Neuronal stem cell (in vitro differentiated cells): ENCODE data around the gene XPO6.

Experiments
- DNase-seq: peaks from one replicate; pipeline ENCODE4 v3.0.0-alpha.2; 2013; ENCODE audit warnings: low spot score
- H2AFZ ChIP-seq: one replicate; pipeline ENCODE4 v1.6.1; 2013; ENCODE audit warnings: mild to moderate bottlenecking, low read length, inconsistent platforms
- H2AK5ac ChIP-seq: 2 replicates; pipeline ENCODE4 v1.6.1; 2013; ENCODE audit warnings: low read depth, mild to moderate bottlenecking, inconsistent platforms, low read length, moderate library complexity, mixed read lengths
- H2BK120ac ChIP-seq: 2 replicates; pipeline ENCODE4 v1.6.1; 2013; ENCODE audit warnings: low read depth, mild to moderate bottlenecking, inconsistent platforms, low read length, moderate library complexity, mixed read lengths
- H2BK12ac ChIP-seq: one replicate; pipeline ENCODE4 v1.6.1; 2013; ENCODE audit warnings: low read length, inconsistent platforms
- H2BK15ac ChIP-seq: 2 replicates; pipeline ENCODE4 v1.6.1; 2013; ENCODE audit warnings: mild to moderate bottlenecking, low read length, inconsistent platforms, mixed read lengths
- H2BK5ac ChIP-seq: one replicate; pipeline ENCODE4 v1.6.1; 2013; ENCODE audit warnings: inconsistent platforms, mild to moderate bottlenecking, low read length, moderate library complexity
- H3K14ac ChIP-seq: one replicate; pipeline ENCODE4 v1.6.1; 2013; ENCODE audit warnings: low read length, inconsistent platforms
- H3K18ac ChIP-seq: 2 replicates; pipeline ENCODE4 v1.6.1; 2013; ENCODE audit warnings: low read length, inconsistent platforms
- H3K23ac ChIP-seq: 2 replicates; pipeline ENCODE4 v1.6.1; 2013; ENCODE audit warnings: low read depth, mild to moderate bottlenecking, mixed read lengths, low read length, inconsistent platforms; ENCODE audit not compliant: poor library complexity
- H3K27ac ChIP-seq: replicated peaks from 3 replicates; pipeline ENCODE4 v1.5.1; 2013; ENCODE audit warnings: low read length, inconsistent platforms
- H3K27me3 ChIP-seq, 3 experiments: 2 replicates each; pipeline ENCODE4 v1.6.1; 2013; ENCODE audit warnings: low read length in 3 of 3, mild to moderate bottlenecking in 2 of 3, inconsistent platforms in 1 of 3, low read depth in 1 of 3, mixed read lengths in 1 of 3, moderate library complexity in 1 of 3; ENCODE audit not compliant: control insufficient read depth in 3 of 3, insufficient read depth in 3 of 3
- H3K36me3 ChIP-seq, 2 donors: replicated peaks in 1 of 2; 2 replicates each; pipeline ENCODE4 v1.6.1; 2013; ENCODE audit warnings: low read length in 2 of 2; ENCODE audit not compliant: control insufficient read depth in 2 of 2, insufficient read depth in 2 of 2
- H3K4ac ChIP-seq: 2 replicates; pipeline ENCODE4 v1.6.1; 2013; ENCODE audit warnings: inconsistent platforms, mild to moderate bottlenecking, low read length, moderate library complexity
- H3K4me1 ChIP-seq, 2 donors: 1 replicate in 1 of 2; 2 replicates in 1 of 2; pipeline ENCODE4 v1.6.1; 2013; ENCODE audit warnings: low read length in 2 of 2, low read depth in 1 of 2; ENCODE audit not compliant: control insufficient read depth in 2 of 2, insufficient read depth in 1 of 2
- H3K4me2 ChIP-seq: one replicate; pipeline ENCODE4 v1.6.1; 2013; ENCODE audit warnings: mild to moderate bottlenecking, low read length, inconsistent platforms; ENCODE audit not compliant: insufficient read depth, poor library complexity, severe bottlenecking
- H3K4me3 ChIP-seq, 2 donors: 2 replicates each; pipeline ENCODE4 v1.5.1; 2013; ENCODE audit warnings: low read length in 2 of 2, mild to moderate bottlenecking in 2 of 2, inconsistent platforms in 1 of 2, moderate library complexity in 1 of 2
- H3K79me1 ChIP-seq: one replicate; pipeline ENCODE4 v1.6.1; 2013; ENCODE audit warnings: low read depth, mild to moderate bottlenecking, inconsistent platforms, low read length, moderate library complexity
- H3K9ac ChIP-seq: one replicate; pipeline ENCODE4 v1.6.1; 2013; ENCODE audit warnings: mild to moderate bottlenecking, low read depth, low read length, inconsistent platforms; ENCODE audit not compliant: poor library complexity
- H3K9me3 ChIP-seq, 2 donors: replicated peaks in 1 of 2; 2 replicates each; pipeline versions ENCODE3 to v1.6.1; 2013; ENCODE audit warnings: low read length in 2 of 2, mild to moderate bottlenecking in 2 of 2, inconsistent platforms in 1 of 2, low read depth in 1 of 2, mixed read lengths in 1 of 2, moderate library complexity in 1 of 2; ENCODE audit not compliant: control insufficient read depth in 2 of 2, insufficient read depth in 1 of 2
- H4K8ac ChIP-seq: one replicate; pipeline ENCODE4 v1.6.1; 2013; ENCODE audit warnings: low read depth, mild to moderate bottlenecking, inconsistent platforms, low read length, moderate library complexity
- H4K91ac ChIP-seq: one replicate; pipeline ENCODE4 v1.6.1; 2013; ENCODE audit warnings: low read length, low read depth, mild to moderate bottlenecking, inconsistent platforms; ENCODE audit not compliant: poor library complexity
- WGBS, 2 donors: extraction: QIAGEN DNeasy Blood & Tissue Kit; methylation state at CpG; one replicate each; pipeline ENCODE4 v1.1.7; 2013; ENCODE audit warnings: missing lambda C conversion rate in 2 of 2, mixed read lengths in 1 of 2; ENCODE audit not compliant: insufficient read length in 2 of 2, insufficient replicate concordance in 1 of 2; ENCODE audit errors: extremely low coverage in 2 of 2; 5-methylcytosine and 5-hydroxymethylcytosine counted together

The XPO6 gene

DNA sequence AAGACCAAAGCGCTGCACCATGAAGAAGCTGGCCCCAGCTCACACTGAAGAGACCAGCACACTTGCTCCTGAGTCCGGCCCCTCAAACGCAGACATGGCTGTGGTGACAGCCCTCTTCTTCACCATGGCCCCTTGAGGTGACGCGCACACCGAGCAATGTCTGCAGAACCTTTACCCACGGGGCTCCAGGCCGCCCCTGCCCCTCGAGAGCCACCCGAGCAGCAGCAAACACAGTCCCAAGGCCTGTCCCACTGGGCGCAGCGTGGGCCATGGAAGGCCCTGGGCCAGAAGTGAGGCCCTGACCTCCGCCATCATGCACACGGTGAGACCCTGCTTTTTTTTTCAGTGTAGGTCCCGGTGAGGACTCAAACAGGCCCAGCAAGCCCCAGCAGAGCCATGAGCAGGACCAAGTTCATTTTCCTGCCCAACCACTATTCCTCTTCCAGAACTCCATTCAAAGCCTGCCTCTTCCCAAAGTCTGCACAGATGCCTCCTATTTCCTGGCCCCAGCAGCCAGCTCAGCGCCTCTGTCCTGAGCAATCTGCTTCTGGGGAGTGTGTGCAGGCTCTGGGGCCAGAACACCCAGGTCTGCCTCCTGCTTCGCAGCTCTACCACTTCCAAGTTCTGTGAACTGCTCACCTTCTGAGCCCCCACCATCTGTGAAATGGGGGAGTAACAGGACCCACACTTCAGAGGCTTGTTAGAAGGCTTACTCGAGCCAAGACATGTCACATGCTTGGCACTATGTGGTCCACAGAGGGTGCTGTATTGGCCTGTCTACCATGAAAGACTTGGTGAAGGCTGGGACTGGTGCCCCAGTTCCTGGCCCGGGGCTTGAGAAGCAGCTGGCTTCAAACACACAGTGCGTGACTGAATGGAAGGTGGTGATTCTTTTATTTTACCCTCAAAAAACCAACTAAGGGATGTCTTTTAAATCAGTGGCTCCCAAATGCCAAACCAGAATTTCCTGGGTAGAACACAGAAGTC is 112.5 kb downstream of the XPO6 start:
- Histone ChIP-seq H3K27me3 (no peaks in the 10 kb centered on the region), H2BK120ac (no peak overlapping the region), H2BK5ac (no peak overlapping the region), H3K4ac (no peak overlapping the region), H3K4me2 (no peak overlapping the region), H2AFZ (no peak overlapping the region), H2BK12ac (no peak overlapping the region), H2BK15ac (no peak overlapping the region), H3K18ac (no peak overlapping the region), H3K4me3 (no peak overlapping the region), H3K36me3 (peaks cover 47 to 83% of the 10 kb centered on the region in 2 donors), H3K23ac (no peak overlapping the region), H2AK5ac (no peak overlapping the region), H3K9me3 (no peaks in the 10 kb centered on the region), H3K14ac (no peak overlapping the region), H3K4me1 (no peaks in the 10 kb centered on the region), H4K91ac (no peak overlapping the region), H3K79me1 (no peaks in the 10 kb centered on the region), H3K9ac (no peak overlapping the region), H4K8ac (peak overlapping the region; percentile 52), H3K27ac (no peak overlapping the region)
- WGBS, 2 donors, result no CpG with 5 or more reads among the region's 20 CpGs
- no peak for DNase-seq

DNA sequence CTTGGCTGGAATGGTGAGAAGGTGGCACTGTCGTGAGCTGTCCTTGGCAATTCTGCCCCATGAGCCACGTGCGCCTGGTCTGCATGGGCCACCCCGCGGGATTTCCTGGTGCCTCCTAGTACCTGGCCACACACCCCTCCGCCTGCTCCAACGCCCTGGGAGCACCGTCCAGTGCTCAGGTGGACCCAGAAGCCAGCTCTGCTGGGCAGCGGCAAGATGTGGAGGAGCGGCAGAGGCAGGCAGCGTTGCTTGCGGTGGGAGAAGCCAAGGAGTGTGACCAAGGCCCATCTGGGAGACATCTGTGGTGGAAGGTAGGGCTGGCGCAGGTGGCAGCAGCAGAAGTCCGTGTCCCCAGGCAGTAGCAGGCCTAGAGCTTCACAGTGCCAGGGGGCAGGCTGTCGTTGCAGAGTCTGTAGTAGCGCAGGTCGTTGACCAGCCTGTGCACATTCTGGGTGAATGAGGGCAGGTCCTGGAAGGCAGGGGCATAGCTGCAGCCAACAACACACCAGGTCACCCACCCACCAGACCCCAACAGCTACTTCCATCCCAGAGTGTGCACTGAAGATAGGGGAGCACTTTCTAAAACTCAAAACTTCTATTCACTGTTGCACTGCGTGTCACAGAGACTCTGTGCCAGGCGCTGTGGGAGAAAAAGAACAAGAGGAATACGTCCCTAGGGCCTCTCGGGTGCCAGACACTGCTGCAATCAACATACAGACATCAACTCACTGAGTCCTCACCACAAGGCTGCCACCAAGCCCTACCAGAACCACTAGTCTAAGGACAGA is 113.4 kb downstream of the XPO6 start:
- H2BK5ac ChIP-seq, result no peak overlapping the region
- DNase-seq, result no peak
- peaks cover 0 to 4% of the 10 kb centered on the region in 2 donors for H3K4me1 ChIP-seq
- H3K9me3 ChIP-seq, result no peaks in the 10 kb centered on the region
- H2AK5ac ChIP-seq, result no peak overlapping the region
- no peak overlapping the region for H3K27ac ChIP-seq
- no peak overlapping the region for H3K9ac ChIP-seq
- no peak overlapping the region for H3K4me3 ChIP-seq
- H2BK120ac ChIP-seq, result no peak overlapping the region
- H2BK15ac ChIP-seq, result no peak overlapping the region
- H3K36me3 ChIP-seq, result peaks cover 38 to 74% of the 10 kb centered on the region in 2 donors
- peak overlapping the region; percentile 44 for H3K23ac ChIP-seq
- H3K79me1 ChIP-seq, result no peaks in the 10 kb centered on the region
- H3K18ac ChIP-seq, result peak overlapping the region; percentile 8
- H4K8ac ChIP-seq, result no peak overlapping the region
- no CpG with 5 or more reads among the region's 21 CpGs for WGBS, 2 donors
- H3K14ac ChIP-seq, result no peak overlapping the region
- H3K4ac ChIP-seq, result no peak overlapping the region
- no peak overlapping the region for H4K91ac ChIP-seq
- no peak overlapping the region for H2BK12ac ChIP-seq
- no peak overlapping the region for H3K4me2 ChIP-seq
- H3K27me3 ChIP-seq, result no peaks in the 10 kb centered on the region
- no peak overlapping the region for H2AFZ ChIP-seq

DNA sequence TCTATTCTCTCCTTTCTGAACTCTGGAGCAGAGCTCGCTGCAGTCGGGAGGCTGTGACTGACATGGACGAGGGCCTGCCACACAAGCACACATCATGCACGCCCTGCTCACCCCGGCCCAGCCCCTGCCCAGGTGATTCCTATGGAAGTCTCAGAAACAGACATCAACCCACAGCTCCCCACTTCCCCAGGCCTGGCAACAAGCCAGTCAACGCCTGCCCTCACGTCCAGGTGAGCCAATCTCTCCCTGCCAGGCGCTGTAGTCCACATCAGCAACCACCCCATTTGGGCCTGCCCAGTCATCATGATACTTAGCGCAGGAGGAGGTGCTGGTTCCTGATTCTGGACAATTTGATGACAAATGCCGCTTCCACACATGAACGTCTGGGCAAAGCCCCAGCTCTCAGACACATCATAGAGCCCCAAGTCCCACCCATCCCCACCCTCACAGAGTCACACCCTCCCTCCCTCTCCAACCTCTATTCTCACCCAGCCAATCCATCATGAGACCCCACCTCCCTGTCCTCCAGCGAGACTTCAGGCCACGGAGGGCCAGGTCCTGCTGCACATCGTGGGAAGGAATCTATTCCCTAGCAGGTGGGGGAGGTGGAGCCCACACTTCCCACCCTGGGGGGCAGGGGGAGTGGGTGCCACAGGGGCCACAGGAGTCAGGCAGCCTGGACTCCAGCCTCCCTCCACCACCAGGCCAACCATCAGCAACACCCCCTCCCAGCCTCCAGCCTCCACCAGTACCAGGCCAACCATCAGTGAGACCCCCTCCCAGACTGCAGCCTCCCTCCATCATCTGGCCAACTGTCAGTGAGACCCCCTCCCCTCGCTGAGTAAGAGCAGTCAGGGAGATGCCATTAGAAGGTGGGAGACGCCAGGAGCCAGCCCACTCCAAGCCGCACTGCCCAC is 114.5 kb downstream of the XPO6 start:
- Histone ChIP-seq H3K9me3 (no peaks in the 10 kb centered on the region), H3K4me3 (no peak overlapping the region), H2AK5ac (no peak overlapping the region), H2BK120ac (no peak overlapping the region), H2BK15ac (no peak overlapping the region), H3K27me3 (no peaks in the 10 kb centered on the region), H4K91ac (no peak overlapping the region), H3K4ac (no peak overlapping the region), H2BK5ac (no peak overlapping the region), H3K9ac (no peak overlapping the region), H2BK12ac (no peak overlapping the region), H3K14ac (no peak overlapping the region), H3K4me2 (no peak overlapping the region), H3K27ac (no peak overlapping the region), H3K23ac (no peak overlapping the region), H3K4me1 (peaks cover 0 to 7% of the 10 kb centered on the region in 2 donors), H2AFZ (no peak overlapping the region), H3K18ac (no peak overlapping the region), H3K79me1 (no peaks in the 10 kb centered on the region), H4K8ac (no peak overlapping the region), H3K36me3 (peaks cover 34 to 63% of the 10 kb centered on the region in 2 donors)
- WGBS, 2 donors, result no CpG with 5 or more reads among the region's 17 CpGs
- no peak for DNase-seq
